ENCODE data around the gene FMN2.

The FMN2 gene

GRCh38 chr1:240134596-240134995, 42.9 kb downstream of the FMN2 start:
- no peak for TF ChIP-seq CTCF (conservative IDR thresholded peaks at IDR 0.05; ENCODE audit: low read depth, low read length)
- no peak overlapping the region for H3K4me3 ChIP-seq (ENCODE audit: low read depth, low read length)
- no peak for DNase-seq (ENCODE audit: low read depth)

- no peak for DNase-seq (ENCODE audit: low read depth)
- H3K4me3 ChIP-seq (ENCODE audit: low read depth, low read length): no peak overlapping the region
- no peak for TF ChIP-seq CTCF (conservative IDR thresholded peaks at IDR 0.05; ENCODE audit: low read depth, low read length)
Observed at GRCh38 chr1:240136402-240136801, 44.7 kb downstream of the FMN2 start.

- H3K4me3 ChIP-seq (ENCODE audit: low read depth, low read length): no peak overlapping the region
- no peak for DNase-seq (ENCODE audit: low read depth)
- TF ChIP-seq CTCF (conservative IDR thresholded peaks at IDR 0.05; ENCODE audit: low read depth, low read length): no peak
Observed at GRCh38 chr1:240138867-240139266, 47.2 kb downstream of the FMN2 start.

- no peak for TF ChIP-seq CTCF (conservative IDR thresholded peaks at IDR 0.05; ENCODE audit: low read depth, low read length)
- H3K4me3 ChIP-seq (ENCODE audit: low read depth, low read length): no peak overlapping the region
- no peak for DNase-seq (ENCODE audit: low read depth)
Observed at GRCh38 chr1:240139511-240139910, 47.8 kb downstream of the FMN2 start.

- no peak for TF ChIP-seq CTCF (conservative IDR thresholded peaks at IDR 0.05; ENCODE audit: low read depth, low read length)
- no peak for DNase-seq (ENCODE audit: low read depth)
- no peak overlapping the region for H3K4me3 ChIP-seq (ENCODE audit: low read depth, low read length)
Observed at GRCh38 chr1:240145120-240145519, 53.4 kb downstream of the FMN2 start.

GRCh38 chr1:240148333-240148732, 56.6 kb downstream of the FMN2 start:
- TF ChIP-seq CTCF (conservative IDR thresholded peaks at IDR 0.05; ENCODE audit: low read depth, low read length): no peak
- DNase-seq (ENCODE audit: low read depth): no peak
- no peak overlapping the region for H3K4me3 ChIP-seq (ENCODE audit: low read depth, low read length)

- DNase-seq (ENCODE audit: low read depth): peak; percentile 60
- no peak overlapping the region for H3K4me3 ChIP-seq (ENCODE audit: low read depth, low read length)
- TF ChIP-seq CTCF (conservative IDR thresholded peaks at IDR 0.05; ENCODE audit: low read depth, low read length): peak; percentile 68
Observed at GRCh38 chr1:240149484-240150094, 57.9 kb downstream of the FMN2 start.

Measured in choroid plexus epithelial cell (primary cell).